ENCODE data around the gene CTSK.
"Not testable (repeated sequence)": the region's sequence is repeated elsewhere in the genome, so short reads cannot be mapped to it uniquely, and the experiment has no call there.

CTSK gene

DNA sequence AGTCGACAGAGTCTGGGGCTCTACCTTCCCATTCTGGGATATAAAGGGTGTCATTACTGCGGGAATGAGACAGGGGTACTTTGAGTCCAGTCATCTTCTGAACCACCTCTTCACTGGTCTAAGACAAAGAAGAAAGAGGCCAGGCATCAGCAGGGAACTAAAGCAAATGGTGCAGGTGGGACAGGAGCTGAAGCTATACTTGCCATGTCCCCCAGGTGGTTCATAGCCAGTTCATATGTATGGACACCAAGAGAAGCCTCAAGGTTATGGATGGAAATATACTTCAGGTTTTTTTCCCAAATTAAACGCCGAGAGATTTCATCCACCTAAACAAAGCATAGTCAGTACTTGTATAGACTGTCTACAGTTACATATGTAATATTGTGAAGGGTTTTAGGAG lies 2.2 kb downstream of the CTSK start:
- no peak for DNase-seq (ENCODE audit: low spot score)

DNA sequence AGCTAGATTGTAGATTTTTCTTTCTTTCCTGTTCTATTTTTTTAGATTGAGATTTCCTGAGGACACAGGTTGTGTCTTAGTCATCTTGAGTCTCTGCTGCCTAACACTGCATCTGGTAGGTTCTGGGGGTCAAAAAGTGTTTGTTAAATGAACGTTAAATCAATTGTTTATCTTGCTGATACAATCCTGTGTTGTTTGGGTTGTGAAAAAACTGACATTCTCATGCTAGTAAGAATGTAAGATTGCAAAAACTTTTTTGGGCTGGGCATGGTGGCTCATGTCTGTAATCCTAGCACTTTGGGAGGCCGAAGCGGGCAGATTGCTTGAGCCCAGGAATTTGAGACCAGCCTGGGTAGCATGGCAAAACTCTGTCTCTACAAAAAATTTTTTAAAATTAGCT lies 3.4 kb downstream of the CTSK start:
- no peak for DNase-seq (ENCODE audit: low spot score)

DNA sequence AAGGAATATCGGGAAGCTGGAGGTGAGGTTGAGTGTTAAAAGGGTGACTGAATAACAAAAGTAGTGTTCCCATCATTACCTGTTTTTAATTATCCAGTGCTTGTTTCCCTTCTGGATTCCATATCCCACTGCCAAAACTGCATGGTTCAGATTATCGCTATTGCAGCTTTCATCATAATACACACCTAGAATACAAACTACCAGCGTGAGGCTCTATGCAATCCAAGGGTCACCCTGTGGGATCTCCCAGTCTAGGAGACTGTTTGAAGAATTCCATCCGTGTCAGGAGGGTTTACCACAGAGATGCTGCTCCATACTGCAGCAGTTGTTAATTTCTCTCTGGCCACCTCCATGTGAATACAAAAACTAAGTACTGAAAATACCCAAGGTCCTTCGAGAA lies 9.0 kb downstream of the CTSK start:
- no peak for DNase-seq (ENCODE audit: low spot score)

DNA sequence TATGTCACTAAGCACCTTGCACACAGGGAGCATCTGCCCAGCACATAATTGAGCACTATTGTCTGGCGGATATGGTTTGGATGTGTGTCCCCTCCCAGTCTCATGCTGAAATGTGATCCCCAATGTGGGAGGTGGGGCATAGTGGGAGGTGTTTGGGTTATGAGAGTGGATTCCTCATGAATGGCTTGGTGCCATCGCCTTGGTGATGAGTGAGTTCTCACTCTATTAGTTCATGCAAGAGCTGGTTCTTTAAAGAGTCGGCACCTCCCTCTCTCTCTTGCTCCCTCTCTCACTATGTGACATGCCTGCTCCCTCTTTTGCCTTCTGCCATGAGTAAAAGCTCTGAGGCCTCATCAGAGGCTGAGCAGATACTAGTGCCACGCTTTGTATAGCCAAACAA lies 9.5 kb downstream of the CTSK start:
- DNase-seq (ENCODE audit: low spot score) = no peak

DNA sequence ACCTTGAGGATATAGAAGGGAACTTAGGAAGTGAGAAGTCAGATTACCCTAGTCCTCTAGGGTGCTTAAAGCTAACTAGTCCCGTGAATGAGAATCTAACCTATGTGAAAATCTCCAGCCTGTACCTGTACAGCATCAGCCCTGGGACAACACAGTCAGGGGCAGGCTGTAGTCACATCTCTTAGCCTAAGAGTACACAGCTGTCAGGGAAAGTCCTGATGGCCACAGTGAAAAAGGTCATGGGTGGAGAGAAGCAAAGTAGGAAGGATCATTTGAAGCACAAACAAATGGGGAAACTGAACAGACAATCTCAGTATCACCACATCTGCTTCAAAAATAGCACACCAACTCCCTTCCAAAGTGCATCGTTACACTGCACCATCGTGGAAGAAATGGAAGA lies 11.7 kb downstream of the CTSK start:
- DNase-seq (ENCODE audit: low spot score) = no peak

DNA sequence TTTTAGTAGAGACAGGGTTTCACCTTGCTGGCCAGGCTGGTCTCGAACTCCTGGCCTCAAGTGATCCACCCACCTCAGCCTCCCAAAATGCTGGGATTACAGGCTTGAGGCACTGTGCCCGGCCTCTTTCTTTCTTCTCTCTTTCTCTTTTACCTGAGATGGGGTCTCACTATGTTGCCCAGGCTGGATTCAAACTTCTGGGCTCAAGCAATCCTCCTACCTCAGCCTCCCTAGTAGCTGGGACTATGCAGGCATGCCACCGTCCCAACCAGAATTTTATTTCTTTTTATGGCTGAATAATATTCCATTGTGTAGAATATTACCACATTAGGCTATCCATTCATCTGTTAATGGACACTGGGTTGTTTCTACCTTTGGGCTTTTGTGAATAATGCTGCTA lies 14.3 kb downstream of the CTSK start:
- DNase-seq (ENCODE audit: low spot score) = not testable (repeated sequence)

DNA sequence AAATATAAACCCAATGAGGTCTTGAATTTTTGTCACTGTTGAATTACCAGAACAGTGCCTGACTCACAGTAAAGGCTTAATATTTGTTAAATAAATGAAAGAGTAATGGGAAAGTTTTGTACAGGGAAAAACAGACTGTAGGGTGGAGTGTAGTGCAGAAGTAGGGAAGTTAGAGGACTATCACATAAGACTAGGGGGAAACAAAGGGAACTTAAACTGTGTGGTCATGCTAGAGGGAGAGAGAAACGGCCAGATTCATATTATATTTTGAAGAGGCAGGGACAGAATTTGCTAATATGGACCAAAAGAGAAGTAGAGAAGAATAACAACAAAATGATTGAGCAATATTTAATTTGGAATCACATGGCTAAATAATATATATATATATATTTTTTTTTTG lies 14.8 kb downstream of the CTSK start:
- DNase-seq (ENCODE audit: low spot score) = no peak

DNA sequence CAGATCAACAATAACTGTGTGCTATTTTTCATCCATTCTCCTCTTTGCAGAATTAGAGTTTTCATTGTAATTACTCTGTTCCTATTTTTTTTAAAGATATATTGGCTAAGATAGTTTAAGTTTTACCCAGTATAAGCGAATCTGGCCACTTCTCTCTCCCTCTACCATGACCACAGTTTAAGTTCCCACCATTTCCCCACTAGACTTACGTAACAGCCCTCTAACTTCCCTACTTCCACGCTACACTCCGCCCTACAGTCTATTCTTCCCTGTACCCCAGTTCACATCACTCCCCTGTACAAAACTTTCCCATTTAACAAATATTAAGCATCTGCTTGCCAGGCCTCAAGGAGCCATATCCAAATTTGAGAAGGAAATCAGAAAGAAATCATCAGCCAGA lies 16.5 kb downstream of the CTSK start:
- DNase-seq (ENCODE audit: low spot score) = no peak

DNA sequence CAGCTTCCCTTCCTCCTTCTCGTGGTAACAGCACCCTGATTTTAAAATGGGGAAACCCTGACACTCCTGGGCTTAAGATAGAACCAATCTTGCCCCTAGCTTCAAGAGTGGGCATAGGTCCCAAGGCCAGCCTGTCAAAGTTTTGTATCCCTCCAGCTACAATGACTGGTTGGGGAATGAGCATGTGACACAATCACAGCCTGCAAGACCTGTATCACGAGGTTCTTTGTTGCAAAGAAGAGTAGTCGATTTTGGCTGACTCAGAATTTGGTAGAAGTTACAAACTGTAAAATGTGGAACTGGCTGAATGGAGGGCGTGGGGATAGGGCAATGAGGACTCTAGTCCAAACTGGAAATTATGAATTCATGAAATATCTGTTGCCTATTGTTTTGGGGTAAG lies 18.7 kb downstream of the CTSK start:
- DNase-seq (ENCODE audit: low spot score) = no peak

DNA sequence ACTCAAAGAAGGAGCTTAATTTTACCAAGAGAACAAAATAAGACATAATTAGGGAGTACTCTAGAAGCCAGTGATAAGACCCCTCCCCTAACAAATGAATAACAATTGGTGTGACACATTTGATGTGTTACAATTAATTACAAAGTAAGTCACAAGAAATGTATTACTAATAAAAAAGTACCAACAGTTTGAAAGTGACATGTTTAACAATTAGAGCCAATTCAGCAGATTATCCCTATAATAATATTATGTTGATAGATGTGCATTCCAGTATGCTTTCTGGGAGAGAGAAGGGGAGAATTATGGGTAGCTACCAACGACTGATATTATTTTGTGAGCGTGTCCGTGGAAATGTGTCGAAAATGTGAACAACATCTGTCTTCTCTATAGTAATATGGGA lies 19.1 kb downstream of the CTSK start:
- no peak for DNase-seq (ENCODE audit: low spot score)

DNA sequence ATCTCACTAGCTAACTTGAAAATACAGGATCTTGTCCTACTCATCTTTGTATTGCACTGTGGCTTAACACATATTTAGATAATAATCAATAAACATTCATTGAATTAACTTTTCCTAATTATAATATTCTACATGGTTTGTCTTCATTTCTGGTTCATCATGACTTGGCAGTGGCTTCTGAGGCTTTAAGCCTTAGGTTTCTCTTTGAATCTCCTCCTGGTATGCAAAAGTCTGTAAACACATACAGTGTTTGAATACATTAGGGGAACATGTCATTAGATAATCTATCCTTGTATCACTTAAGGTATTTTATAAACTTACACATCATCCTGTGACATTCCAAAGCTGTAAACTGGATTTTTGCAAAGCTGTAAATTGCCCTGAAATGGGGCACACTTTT lies 20.6 kb downstream of the CTSK start:
- DNase-seq (ENCODE audit: low spot score) = no peak

DNA sequence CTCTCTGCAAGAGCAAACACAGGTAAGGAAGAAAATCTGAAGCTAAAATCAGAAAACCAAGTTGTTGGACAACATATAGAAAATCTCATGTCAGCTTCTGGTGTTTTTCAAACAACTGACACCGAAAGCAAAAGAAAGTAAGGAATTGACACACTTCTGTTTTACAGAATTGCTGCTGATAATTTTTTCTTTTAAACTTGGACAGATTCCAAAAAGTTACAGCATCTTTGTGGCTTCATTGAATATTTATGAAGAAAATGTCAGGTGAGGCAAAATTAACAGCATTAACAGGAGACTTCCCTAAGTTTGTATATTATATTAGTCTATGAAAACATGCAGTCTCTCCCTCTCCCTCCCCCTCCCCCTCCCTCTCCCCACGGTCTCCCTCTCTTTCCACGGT lies 27.6 kb downstream of the CTSK start:
- no peak for DNase-seq (ENCODE audit: low spot score)

DNA sequence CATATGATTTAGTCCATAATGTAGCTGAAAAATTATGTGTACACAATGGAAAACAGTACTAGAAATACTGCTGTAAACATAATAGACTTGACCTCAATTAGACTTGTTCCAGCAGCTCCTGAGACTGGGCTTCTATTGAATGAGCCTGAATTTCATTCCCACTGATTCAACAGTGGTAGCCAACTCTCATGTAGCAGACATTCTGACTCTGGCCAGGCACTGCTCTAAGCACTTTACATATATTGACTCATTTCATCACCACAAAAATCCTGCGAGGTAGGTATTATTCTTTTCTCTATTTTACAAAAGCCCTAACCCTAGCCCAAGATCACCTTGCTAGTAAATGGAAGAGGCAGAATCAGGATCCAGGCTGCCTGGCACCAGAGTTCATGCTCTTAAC lies 29.7 kb downstream of the CTSK start:
- no peak for DNase-seq (ENCODE audit: low spot score)

DNA sequence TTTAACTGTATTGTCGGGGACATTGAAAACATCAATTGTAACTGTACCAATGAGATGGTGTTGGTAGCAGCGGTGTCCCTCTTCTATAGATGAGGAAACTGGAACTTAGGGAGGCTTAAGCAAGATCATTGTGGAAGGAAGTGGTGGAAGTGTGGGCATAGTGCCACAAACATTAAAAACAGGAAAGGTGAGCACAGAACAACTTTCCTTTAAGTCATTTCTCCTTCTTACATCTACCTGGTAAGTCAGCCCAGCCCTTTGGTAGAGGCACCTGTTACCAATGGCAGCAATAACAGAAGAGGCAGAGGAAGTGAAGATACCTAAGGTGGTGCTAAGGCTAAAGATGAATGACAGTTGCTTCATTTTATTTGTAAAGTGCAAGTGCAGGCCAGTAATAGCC lies 30.5 kb downstream of the CTSK start:
- no peak for DNase-seq (ENCODE audit: low spot score)

DNA sequence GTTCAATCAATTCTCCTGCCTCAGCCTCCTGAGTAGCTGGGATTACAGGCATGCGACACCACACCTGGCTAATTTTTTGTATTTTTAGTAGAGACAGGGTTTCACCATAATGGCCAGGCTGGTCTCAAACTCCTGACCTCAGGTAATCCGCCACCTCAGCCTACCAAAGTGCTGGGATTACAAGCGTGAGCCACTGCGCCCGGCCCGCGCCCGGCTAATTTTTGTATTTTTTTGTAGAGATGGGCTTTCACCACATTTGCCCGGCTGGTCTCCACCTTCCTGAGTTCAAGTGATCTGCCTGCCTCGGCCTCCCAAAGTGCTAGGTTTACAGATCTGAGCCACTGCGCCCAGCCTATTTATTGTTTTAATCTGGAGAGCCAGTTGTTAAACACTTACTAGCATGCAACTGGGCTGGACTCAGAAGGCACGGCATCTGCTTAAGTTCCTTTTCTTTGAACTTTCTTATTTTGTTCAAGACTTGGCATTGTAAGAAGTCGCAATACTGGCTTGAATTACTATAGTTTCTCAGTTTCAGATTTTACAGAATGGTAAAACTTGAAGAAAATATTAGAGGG lies 32.0 kb downstream of the CTSK start:
- DNase-seq (ENCODE audit: low spot score) = not testable (repeated sequence)

DNA sequence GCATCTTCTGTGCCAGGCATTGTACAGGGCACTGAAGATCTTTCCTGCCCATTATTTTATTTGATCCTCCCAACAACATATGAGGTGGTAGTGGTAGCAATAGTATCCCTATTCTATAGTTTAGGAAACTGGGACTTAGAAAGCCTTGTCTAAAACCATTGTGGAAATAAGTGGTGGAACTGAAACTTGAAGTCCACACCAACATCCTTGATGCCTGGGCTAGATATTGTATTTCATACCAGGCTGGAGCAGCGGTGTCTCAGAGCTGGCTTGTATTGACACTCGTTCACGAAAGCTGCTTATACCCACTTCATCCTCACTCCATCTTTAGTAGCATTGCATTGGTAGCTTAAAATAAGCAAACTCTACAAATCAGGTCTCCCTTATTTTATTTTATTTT lies 32.8 kb downstream of the CTSK start:
- no peak for DNase-seq (ENCODE audit: low spot score)

DNA sequence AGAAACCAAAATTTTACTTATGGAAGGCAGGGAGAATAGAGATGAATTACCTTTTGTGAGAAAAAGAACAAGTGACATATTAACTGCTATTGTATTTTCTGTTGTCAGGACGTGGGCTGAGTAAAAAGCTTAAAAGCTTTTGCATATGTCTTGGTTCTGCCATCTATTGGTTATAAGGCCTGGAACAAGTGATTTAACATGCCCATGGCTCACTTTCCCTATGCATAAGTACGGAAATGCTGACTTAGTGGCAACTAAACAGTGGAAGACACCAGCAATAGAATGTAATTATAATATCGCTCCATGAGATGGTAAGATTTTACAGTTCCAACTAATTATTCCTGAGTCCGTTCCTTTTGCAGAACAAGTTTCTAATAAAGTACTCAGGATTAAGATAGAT lies 35.7 kb downstream of the CTSK start:
- no peak for DNase-seq (ENCODE audit: low spot score)

DNA sequence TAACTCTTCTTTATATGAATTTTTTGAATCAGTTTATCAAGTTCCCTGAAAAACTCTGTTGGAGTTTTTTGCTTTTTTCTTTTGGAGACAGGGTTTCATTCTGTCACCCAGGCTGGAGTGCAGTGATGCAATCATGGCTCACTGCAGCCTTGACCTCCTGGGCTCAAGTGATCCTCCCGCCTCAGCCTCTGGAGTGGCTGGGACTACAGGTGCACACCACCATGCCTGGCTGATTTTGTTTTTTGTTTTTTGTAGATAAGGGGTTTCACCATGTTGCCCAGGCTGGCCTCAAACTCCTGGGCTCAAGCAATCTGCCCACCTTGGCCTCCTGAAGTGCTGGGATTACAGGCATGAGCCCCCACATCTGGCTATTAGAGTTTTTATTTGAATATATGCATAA lies 40.4 kb downstream of the CTSK start:
- DNase-seq (ENCODE audit: low spot score) = not testable (repeated sequence)

DNA sequence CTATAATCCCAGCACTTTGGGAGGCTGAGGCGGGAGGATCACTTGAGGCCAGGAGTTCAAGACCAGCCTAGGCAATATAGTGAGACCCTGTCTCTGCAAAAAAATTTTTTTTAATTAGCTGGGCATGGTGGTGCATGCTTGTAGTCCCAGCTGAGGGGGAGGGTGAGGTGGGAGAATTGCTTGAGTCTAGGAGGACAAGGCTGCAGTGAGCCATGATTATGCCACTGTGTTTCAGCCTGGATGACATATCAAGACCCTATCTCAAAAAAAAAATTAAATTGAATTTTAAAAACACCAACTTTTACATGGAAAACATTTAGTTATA lies 42.1 kb downstream of the CTSK start:
- DNase-seq (ENCODE audit: low spot score) = not testable (repeated sequence)

DNA sequence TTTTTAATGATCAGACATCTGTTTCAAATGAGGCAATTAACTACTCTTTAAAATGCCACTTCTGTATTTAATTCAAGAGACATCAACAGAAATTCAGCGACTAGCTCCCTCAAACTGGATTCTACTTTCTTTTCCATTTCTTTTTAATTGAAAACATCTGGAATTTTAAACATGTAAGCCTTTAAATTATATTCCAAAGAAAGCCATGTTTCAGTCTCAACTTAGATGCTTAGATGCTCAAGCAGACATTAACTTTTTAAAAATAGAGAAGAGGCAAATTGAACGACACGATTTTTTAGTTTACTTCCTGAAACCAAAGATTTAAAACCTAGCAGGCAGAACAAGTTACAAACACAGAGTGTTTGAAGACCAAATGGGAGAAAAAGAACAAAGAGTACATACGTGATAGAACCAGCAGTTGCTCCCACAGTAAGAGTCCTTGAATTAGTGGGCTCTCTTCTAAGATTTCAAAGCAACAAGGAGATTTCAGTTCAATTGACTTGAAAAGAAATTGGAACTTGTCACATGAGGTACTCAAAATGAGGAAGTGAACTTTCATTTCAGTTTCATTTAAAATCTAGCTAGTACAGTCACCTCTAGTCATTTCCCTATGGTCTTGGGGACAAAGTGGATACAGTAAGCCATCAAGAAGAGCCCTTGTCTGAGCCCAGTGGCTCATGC lies 42.6 kb downstream of the CTSK start, which contains the start of gene CTSS:
CTSS (minus strand) TSS at position 483 of the 681 bp plus-strand sequence. CDS start 1,015 bp downstream, outside the sequence.
- DNase-seq (ENCODE audit: low spot score) = peak; percentile 43

DNA sequence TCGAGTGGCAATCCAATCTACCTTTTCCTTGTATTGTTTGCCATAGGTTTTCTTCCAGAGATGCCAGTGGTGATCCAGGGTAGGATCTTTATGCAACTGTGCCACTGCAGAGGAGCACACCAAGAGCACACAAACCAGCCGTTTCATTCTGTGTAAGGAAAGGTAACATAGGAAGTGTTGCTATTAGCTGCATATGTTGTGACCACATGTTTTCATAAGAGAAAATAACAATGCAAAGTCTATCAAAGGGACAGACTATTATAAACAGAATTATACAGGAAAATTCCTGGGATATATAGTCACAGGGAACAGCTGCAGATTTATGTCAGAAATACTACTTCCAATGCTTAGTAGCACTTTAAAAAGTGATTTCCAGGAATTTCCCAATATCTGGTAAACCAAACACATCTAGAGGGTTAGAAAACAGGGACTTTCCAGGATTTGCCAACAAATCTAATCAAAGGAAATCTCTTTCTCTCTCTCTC lies 43.4 kb downstream of the CTSK start:
- DNase-seq (ENCODE audit: low spot score) = peak; percentile 20

DNA sequence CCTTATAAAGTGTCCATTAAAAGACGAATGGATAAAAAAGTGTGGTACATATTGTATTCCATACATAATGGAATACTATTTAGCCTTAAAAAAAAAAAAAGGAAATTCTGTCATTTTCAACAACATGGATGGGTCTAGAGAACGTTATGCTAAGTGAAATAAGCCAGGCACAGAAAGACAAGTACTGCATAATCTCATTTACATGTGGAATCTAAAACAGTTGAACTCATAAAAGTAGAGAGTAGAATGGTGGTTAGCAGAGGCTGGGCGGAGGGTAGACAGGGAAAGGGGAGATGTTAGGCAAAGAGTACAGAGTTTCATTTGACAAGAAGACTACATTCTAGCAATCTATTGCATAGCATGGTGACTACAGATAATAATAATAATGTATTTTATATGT lies 45.0 kb downstream of the CTSK start:
- DNase-seq (ENCODE audit: low spot score) = no peak

DNA sequence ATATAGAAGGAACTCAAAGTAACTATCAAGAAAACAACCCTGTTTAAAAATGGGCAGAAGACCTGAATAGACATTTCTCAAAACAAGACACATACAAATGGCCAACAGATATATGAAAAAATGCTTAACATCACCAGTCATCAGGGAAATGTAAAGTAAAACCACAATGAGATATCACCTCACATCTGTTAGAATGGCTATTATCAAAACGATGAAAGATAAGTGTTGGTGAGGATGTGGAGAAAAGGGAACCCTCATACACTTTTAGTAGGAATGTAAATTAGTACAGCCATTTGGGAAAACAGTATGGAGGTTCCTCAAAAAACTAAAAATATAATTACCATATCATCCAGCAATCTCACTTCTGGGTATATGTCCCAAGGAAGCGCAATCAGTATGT lies 45.5 kb downstream of the CTSK start:
- no peak for DNase-seq (ENCODE audit: low spot score)

DNA sequence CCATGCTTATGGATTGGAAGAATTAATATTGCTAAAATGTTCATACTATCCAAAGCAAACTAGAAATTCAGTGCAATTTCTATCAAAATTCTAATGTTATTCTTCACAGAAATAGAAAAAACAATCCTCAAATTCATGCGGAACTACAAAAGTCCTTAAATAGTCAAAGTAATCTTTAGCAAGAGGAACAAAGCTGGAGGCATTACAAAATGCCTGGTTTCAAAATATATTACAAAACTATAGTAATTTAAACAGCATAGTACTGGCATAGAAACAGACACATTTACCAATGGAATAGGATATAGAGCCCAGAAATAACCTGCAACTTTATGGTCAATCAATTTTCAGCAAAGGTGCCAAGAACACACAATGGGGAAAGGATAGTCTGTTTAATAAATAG lies 46.3 kb downstream of the CTSK start:
- DNase-seq (ENCODE audit: low spot score) = no peak

Data from CD4-positive, alpha-beta T cell treated with Interleukin-2 at 100 ng/mL for 4 hours (primary cell).